Mesendoderm (in vitro differentiated cells): ENCODE data around the gene GRM5.
"Not testable (repeated sequence)": the region's sequence is repeated elsewhere in the genome, so short reads cannot be mapped to it uniquely, and the experiment has no call there.

Source experiments
- DNase-seq: peaks from one replicate; pipeline ENCODE4 v3.0.0; 2013
- H2AK5ac ChIP-seq: 2 replicates; pipeline ENCODE4 v1.6.1; 2013; ENCODE audit warnings: low read length, inconsistent platforms
- H2BK120ac ChIP-seq: 2 replicates; pipeline ENCODE4 v1.6.1; 2013; ENCODE audit warnings: low read depth, mild to moderate bottlenecking, low read length, moderate library complexity, mixed read lengths
- H2BK15ac ChIP-seq: replicated peaks from 2 replicates; pipeline ENCODE4 v1.6.1; 2013; ENCODE audit warnings: low read depth, mild to moderate bottlenecking, moderate library complexity
- H2BK5ac ChIP-seq: 2 replicates; pipeline ENCODE4 v1.6.1; 2013; ENCODE audit warnings: low read length, inconsistent platforms
- H3K18ac ChIP-seq: 2 replicates; pipeline ENCODE4 v1.6.1; 2013; ENCODE audit warnings: mild to moderate bottlenecking, low read length, mixed read lengths
- H3K23ac ChIP-seq: one replicate; pipeline ENCODE4 v1.6.1; 2013; ENCODE audit warnings: low read length
- H3K27ac ChIP-seq: 2 replicates; pipeline ENCODE4 v1.5.1; 2013; ENCODE audit warnings: low read depth, mild to moderate bottlenecking, inconsistent platforms, low read length, moderate library complexity
- H3K27me3 ChIP-seq: 2 replicates; pipeline ENCODE4 v1.6.1; 2013; ENCODE audit warnings: low read length, control low read depth, mild to moderate bottlenecking, inconsistent platforms; ENCODE audit not compliant: insufficient read depth, poor library complexity
- H3K36me3 ChIP-seq: 2 replicates; pipeline ENCODE4 v1.6.1; 2013; ENCODE audit warnings: low read length, inconsistent platforms; ENCODE audit not compliant: control insufficient read depth, insufficient read depth
- H3K4ac ChIP-seq: one replicate; pipeline ENCODE4 v1.6.1; 2013; ENCODE audit warnings: low read depth, mild to moderate bottlenecking, low read length, moderate library complexity
- H3K4me1 ChIP-seq: 2 replicates; pipeline ENCODE4 v1.6.1; 2013; ENCODE audit warnings: low read depth, low read length, inconsistent platforms; ENCODE audit not compliant: control insufficient read depth
- H3K4me2 ChIP-seq: 2 replicates; pipeline ENCODE4 v1.6.1; 2013; ENCODE audit warnings: low read length
- H3K4me3 ChIP-seq: 2 replicates; pipeline ENCODE4 v1.5.1; 2013; ENCODE audit warnings: mild to moderate bottlenecking, low read length
- H3K56ac ChIP-seq: one replicate; pipeline ENCODE4 v1.6.1; 2013; ENCODE audit warnings: low read length
- H3K79me1 ChIP-seq: 2 replicates; pipeline ENCODE4 v1.6.1; 2013; ENCODE audit warnings: low read length, inconsistent platforms
- H3K79me2 ChIP-seq: 2 replicates; pipeline ENCODE4 v1.6.1; 2013; ENCODE audit warnings: mild to moderate bottlenecking, low read length; ENCODE audit not compliant: control insufficient read depth, insufficient read depth
- H3K9ac ChIP-seq: 2 replicates; pipeline ENCODE4 v1.6.1; 2013; ENCODE audit warnings: low read length, inconsistent platforms
- H4K5ac ChIP-seq: one replicate; pipeline ENCODE4 v1.6.1; 2013; ENCODE audit warnings: low read length
- H4K8ac ChIP-seq: one replicate; pipeline ENCODE4 v1.6.1; 2013; ENCODE audit warnings: low read depth, mild to moderate bottlenecking, control low read depth, low read length, moderate library complexity
- WGBS: extraction: QIAGEN DNeasy Blood & Tissue Kit; methylation state at CpG from one replicate; pipeline ENCODE4 v1.1.7; 2013; ENCODE audit warnings: low lambda C conversion rate, missing lambda C conversion rate; ENCODE audit not compliant: insufficient coverage; ENCODE audit errors: extremely low coverage; 5-methylcytosine and 5-hydroxymethylcytosine counted together

GRM5 gene

GRCh38 chr11:88846266-88846665, 219.5 kb downstream of the GRM5 start:
- not testable (repeated sequence) for H3K27ac ChIP-seq, H2BK120ac ChIP-seq, H3K79me1 ChIP-seq, H3K4me1 ChIP-seq, H2AK5ac ChIP-seq, H3K18ac ChIP-seq, DNase-seq, H3K4me3 ChIP-seq, H4K5ac ChIP-seq, H3K9ac ChIP-seq, H3K79me2 ChIP-seq, H3K4ac ChIP-seq, H3K4me2 ChIP-seq, H4K8ac ChIP-seq, H3K27me3 ChIP-seq, H3K36me3 ChIP-seq, H3K56ac ChIP-seq, H2BK15ac ChIP-seq, H3K23ac ChIP-seq, H2BK5ac ChIP-seq
- no CpG with 5 or more reads among the region's 1 CpG for WGBS

GRCh38 chr11:88844941-88845340, 220.8 kb downstream of the GRM5 start:
- H3K27ac ChIP-seq, H3K27me3 ChIP-seq, H4K5ac ChIP-seq, H3K4me1 ChIP-seq, H4K8ac ChIP-seq, H3K9ac ChIP-seq, DNase-seq, H2BK120ac ChIP-seq, H3K4me3 ChIP-seq, H3K18ac ChIP-seq, H2AK5ac ChIP-seq, H3K79me2 ChIP-seq, H2BK5ac ChIP-seq, H3K56ac ChIP-seq, H3K4ac ChIP-seq, H3K4me2 ChIP-seq, H3K36me3 ChIP-seq, H3K79me1 ChIP-seq, H3K23ac ChIP-seq, H2BK15ac ChIP-seq: not testable (repeated sequence)
- WGBS, result no CpG with 5 or more reads among the region's 3 CpGs

GRCh38 chr11:88843766-88844426, 221.9 kb downstream of the GRM5 start:
- not testable (repeated sequence) for H3K56ac ChIP-seq
- no CpG with 5 or more reads among the region's 1 CpG for WGBS

GRCh38 chr11:88838139-88838538, 227.6 kb downstream of the GRM5 start:
- H2AK5ac ChIP-seq, H3K4me1 ChIP-seq, H3K79me2 ChIP-seq, H3K23ac ChIP-seq, H3K9ac ChIP-seq, H4K8ac ChIP-seq, DNase-seq, H3K4me3 ChIP-seq, H3K27ac ChIP-seq, H2BK120ac ChIP-seq, H3K18ac ChIP-seq, H3K4ac ChIP-seq, H2BK15ac ChIP-seq, H2BK5ac ChIP-seq, H3K4me2 ChIP-seq, H3K36me3 ChIP-seq, H4K5ac ChIP-seq, H3K56ac ChIP-seq, H3K79me1 ChIP-seq, H3K27me3 ChIP-seq: not testable (repeated sequence)
- WGBS, result no CpG with 5 or more reads among the region's 1 CpG

More at GRCh38 chr11:88843766-88844426, 221.9 kb downstream of the GRM5 start:
- H3K4me2 ChIP-seq, H2BK15ac ChIP-seq, H3K4me1 ChIP-seq, H3K4ac ChIP-seq, H3K4me3 ChIP-seq, H3K27me3 ChIP-seq, H3K79me1 ChIP-seq, H3K23ac ChIP-seq, H3K27ac ChIP-seq, H3K9ac ChIP-seq, H4K8ac ChIP-seq, H4K5ac ChIP-seq, H3K18ac ChIP-seq, H3K79me2 ChIP-seq, DNase-seq, H2BK120ac ChIP-seq, H2BK5ac ChIP-seq, H2AK5ac ChIP-seq, H3K36me3 ChIP-seq: not testable (repeated sequence)

- not testable (repeated sequence) for H3K56ac ChIP-seq, H3K4ac ChIP-seq, H3K79me1 ChIP-seq, H3K18ac ChIP-seq, H4K8ac ChIP-seq, H3K4me2 ChIP-seq, DNase-seq, H2BK120ac ChIP-seq, H3K4me1 ChIP-seq, H3K9ac ChIP-seq, H3K23ac ChIP-seq, H3K27ac ChIP-seq, H2BK15ac ChIP-seq, H3K79me2 ChIP-seq, H2AK5ac ChIP-seq, H2BK5ac ChIP-seq, H3K4me3 ChIP-seq, H3K27me3 ChIP-seq, H3K36me3 ChIP-seq, H4K5ac ChIP-seq
- no CpG with 5 or more reads among the region's 2 CpGs for WGBS
Observed at GRCh38 chr11:88835709-88836108, 230.1 kb downstream of the GRM5 start.

- Histone ChIP-seq H3K4me3 (no peak overlapping the region), H3K27me3 (no peaks in the 10 kb centered on the region), H3K4me1 (no peaks in the 10 kb centered on the region), H3K9ac (no peak overlapping the region), H2BK5ac (no peak overlapping the region), H3K4me2 (no peak overlapping the region), H3K27ac (no peak overlapping the region), H2AK5ac (no peak overlapping the region), H2BK15ac (no peak overlapping the region), H3K79me2 (no peaks in the 10 kb centered on the region), H3K79me1 (no peaks in the 10 kb centered on the region), H4K5ac (no peak overlapping the region), H4K8ac (no peak overlapping the region), H3K18ac (no peak overlapping the region), H3K23ac (no peak overlapping the region), H2BK120ac (no peak overlapping the region), H3K56ac (no peak overlapping the region), H3K36me3 (no peaks in the 10 kb centered on the region), H3K4ac (no peak overlapping the region)
- DNase-seq, result no peak
- no CpG with 5 or more reads among the region's 3 CpGs for WGBS
Observed at GRCh38 chr11:88831303-88831890, 234.4 kb downstream of the GRM5 start.
